Right lobe of liver (tissue), 6 donors: Measurements from ENCODE around the gene ALS2CL. TPM values are rescaled to one million over a fixed set of nuclear protein-coding genes. Genes with fewer than 3 reads are reported as not detected.
A peak's percentile ranks its signal among the peaks of the same experiment; 100 is the strongest.

Source experiments
- ATAC-seq, 4 donors: fragments of 200-7000 bp; cut with Tn5 transposase; one replicate each; pipeline ENCODE4 v1.9.1; 2020; ENCODE audit warnings: mild to moderate bottlenecking in 4 of 4, moderate library complexity in 4 of 4
- DNase-seq, 3 donors: peaks; one replicate each; pipeline ENCODE4 v3.0.0-alpha.2; 2020
- H3K27ac ChIP-seq, 3 donors: fragments of 200-600 bp; one replicate each; pipeline ENCODE4 v1.8.0; 2022
- H3K27me3 ChIP-seq, 2 donors: fragments of 200-600 bp; one replicate each; pipeline ENCODE4 v1.8.0; 2022
- H3K36me3 ChIP-seq, 4 donors: fragments of 200-600 bp; sonication (generic) in 1 of 4; one replicate each; pipeline versions ENCODE4 v1.5.1 to v1.8.0; 2017 to 2022; ENCODE audit warnings: control low read depth in 1 of 4
- H3K4me1 ChIP-seq, 4 donors: fragments of 200-600 bp; sonication (generic) in 1 of 4; one replicate each; pipeline versions ENCODE4 v1.5.1 to v1.8.0; 2017 to 2022; ENCODE audit warnings: control low read depth in 1 of 4
- H3K4me3 ChIP-seq, 3 donors: fragments of 200-600 bp; one replicate each; pipeline ENCODE4 v1.8.0; 2022
- H3K9me3 ChIP-seq, 4 donors: fragments of 200-600 bp; sonication (generic) in 1 of 4; one replicate each; pipeline versions ENCODE4 v1.5.1 to v1.8.0; 2017 to 2022; ENCODE audit warnings: control low read depth in 1 of 4
- CTCF ChIP-seq, 4 donors: fragments of 200-600 bp in 3 of 4; fragments of 450-650 bp in 1 of 4; IDR thresholded peaks; one replicate each; pipeline versions ENCODE4 v1.5.1 to v1.8.0; 2016 to 2022; ENCODE audit warnings: antibody characterized with exemption in 4 of 4, mild to moderate bottlenecking in 2 of 4
- POLR2A ChIP-seq: fragments of 450-650 bp; IDR thresholded peaks from one replicate; pipeline ENCODE4 v1.6.1; 2017; ENCODE audit warnings: antibody characterized with exemption, mild to moderate bottlenecking
- WGBS: methylation state at CpG from one replicate; pipeline ENCODE4 v1.1.6; 2018; ENCODE audit warnings: low coverage, low lambda C conversion rate; ENCODE audit not compliant: insufficient coverage; ENCODE audit errors: missing lambda C conversion rate; 5-methylcytosine and 5-hydroxymethylcytosine counted together
- intact Hi-C, 2 donors: fragments of 100-400 bp; cut with DNase I; formaldehyde crosslinking; loops; one replicate each; pipeline versions ENCODE4 v1.11.2 to v1.14.1; 2022
- total RNA-seq, 6 experiments: library from RNA; depleted of rRNA in 2 of 6; stranded (reverse); fragments of >200 nt in 2 of 6; fragmentation: NEBNext Ultra II Directional in 3 of 6; extraction: Animal tissue kit (Norgen Biotek cat#: 25700) in 3 of 6; gene quantifications; one replicate each; pipeline versions ENCODE4 v1.1.0 to v1.2.4, GENCODE V29; 2016 to 2023
- donor health status: DM: no; HTN: yes; CAD: no.
- donor health status: DM: no; HTN: no; CAD: no.
- donor health status: DM: no; HTN: no; CAD: no.
- donor health status: DM: no; HTN: yes; CAD: no.
- donor health status: DM: no; HTN: yes; CAD: no.

ALS2CL gene
- total RNA-seq, 6 experiments from 2014 or later = 12.3 to 19.1 (median 15.9) TPM

DNA sequence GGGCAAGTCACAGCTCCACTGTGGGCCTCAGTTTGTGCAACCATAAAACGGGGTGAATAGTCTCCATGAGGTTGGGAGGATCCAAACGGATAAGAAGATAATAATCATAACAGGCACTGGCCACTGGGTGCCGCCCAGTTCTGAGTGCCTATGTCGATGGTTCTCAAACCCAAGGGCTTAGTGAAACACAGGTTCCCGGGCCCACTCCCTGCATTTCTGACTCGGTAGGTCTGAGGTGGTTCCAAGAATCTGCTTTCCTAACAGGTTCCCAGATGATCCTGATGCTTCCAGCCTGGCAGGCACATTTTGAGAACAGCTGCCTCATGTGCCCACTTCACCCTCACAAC, 21.2 kb downstream of the ALS2CL start:
- TF ChIP-seq CTCF (IDR thresholded peaks at IDR 0.05) (no peak), POLR2A (no peak)
- DNase-seq = peak in 2 of 3 donors; percentile 30 to 33
- no peaks in the 10 kb centered on the region for H3K36me3 ChIP-seq

DNA sequence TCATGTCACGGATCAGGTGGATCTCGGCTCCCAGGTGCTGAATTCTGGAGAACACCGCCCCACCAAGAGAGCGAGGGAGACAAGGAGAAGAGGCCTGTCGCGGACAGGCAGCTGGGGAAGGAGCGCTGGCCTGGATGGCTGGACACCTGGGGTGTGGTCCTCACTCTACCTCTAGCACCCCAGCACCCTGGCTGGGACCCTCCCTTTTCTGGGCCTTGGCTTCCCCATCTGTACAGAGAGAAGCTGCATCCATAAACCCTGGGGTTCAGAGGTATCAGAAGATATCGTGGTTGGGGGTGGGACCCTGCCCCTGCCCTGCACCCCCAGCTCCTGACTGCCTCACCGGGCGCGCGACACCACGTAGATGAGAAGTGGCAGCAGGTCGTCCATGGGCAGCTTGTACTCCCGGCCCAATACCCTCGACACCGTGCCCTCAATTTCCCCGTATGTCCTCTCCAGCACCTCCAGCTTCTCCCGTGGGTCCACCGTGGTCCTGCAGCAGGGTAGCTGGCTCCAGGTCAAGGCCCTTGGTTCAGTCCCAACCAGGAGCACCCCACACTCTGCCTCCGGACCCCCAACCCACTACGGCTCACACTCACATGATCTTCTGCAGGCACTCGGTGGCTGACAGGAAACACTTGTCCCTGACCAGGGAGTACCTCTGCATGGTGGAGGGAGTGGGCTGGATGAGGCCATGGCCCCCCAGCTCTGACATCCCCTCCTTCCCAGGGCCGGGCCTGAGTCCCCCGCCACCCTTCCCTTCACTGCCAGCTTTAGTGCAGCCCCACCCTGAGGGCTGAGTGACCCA, 21.7 kb downstream of the ALS2CL start:
- Histone ChIP-seq H3K4me3 (no peak overlapping the region), H3K27ac (no peak overlapping the region), H3K27me3 (no peaks in the 10 kb centered on the region), H3K36me3 (no peaks in the 10 kb centered on the region), H3K4me1 (peaks cover 0 to 15% (median under 1%) of the 10 kb centered on the region in 4 donors), H3K9me3 (no peaks in the 10 kb centered on the region)
- TF ChIP-seq CTCF (IDR thresholded peaks at IDR 0.05) = no peak
- no peak for TF ChIP-seq POLR2A
- peak; percentile 13 to 43 (median 42) for DNase-seq
- WGBS = 85% methylated on average over 7 of the region's 25 CpGs
- intact Hi-C loops = no loop called here
- ATAC-seq = no peak

More for the DNA sequence above, 21.2 kb downstream of the ALS2CL start:
- Histone ChIP-seq H3K27me3 (no peaks in the 10 kb centered on the region), H3K4me1 (peaks cover 0 to 11% (median 0%) of the 10 kb centered on the region in 4 donors), H3K9me3 (no peaks in the 10 kb centered on the region), H3K27ac (no peak overlapping the region), H3K4me3 (no peak overlapping the region)
- no peak for ATAC-seq
- no CpG with 5 or more reads among the region's 6 CpGs for WGBS
- intact Hi-C loops = no loop called here

- no CpG with 5 or more reads among the region's 4 CpGs for WGBS
- H3K36me3 ChIP-seq = no peaks in the 10 kb centered on the region
- no peak for TF ChIP-seq CTCF (IDR thresholded peaks at IDR 0.05)
- TF ChIP-seq POLR2A = no peak
- DNase-seq = peak; percentile 8 to 31 (median 27)
- peaks cover 0 to 19% (median 4%) of the 10 kb centered on the region in 4 donors for H3K4me1 ChIP-seq
- H3K9me3 ChIP-seq = no peaks in the 10 kb centered on the region
- no peak for ATAC-seq
- intact Hi-C loops = no loop called here
- no peak overlapping the region for H3K27ac ChIP-seq
- no peaks in the 10 kb centered on the region for H3K27me3 ChIP-seq
- H3K4me3 ChIP-seq = no peak overlapping the region
Measured at GRCh38 chr3:46670891-46671427, 22.5 kb downstream of the ALS2CL start.

DNA sequence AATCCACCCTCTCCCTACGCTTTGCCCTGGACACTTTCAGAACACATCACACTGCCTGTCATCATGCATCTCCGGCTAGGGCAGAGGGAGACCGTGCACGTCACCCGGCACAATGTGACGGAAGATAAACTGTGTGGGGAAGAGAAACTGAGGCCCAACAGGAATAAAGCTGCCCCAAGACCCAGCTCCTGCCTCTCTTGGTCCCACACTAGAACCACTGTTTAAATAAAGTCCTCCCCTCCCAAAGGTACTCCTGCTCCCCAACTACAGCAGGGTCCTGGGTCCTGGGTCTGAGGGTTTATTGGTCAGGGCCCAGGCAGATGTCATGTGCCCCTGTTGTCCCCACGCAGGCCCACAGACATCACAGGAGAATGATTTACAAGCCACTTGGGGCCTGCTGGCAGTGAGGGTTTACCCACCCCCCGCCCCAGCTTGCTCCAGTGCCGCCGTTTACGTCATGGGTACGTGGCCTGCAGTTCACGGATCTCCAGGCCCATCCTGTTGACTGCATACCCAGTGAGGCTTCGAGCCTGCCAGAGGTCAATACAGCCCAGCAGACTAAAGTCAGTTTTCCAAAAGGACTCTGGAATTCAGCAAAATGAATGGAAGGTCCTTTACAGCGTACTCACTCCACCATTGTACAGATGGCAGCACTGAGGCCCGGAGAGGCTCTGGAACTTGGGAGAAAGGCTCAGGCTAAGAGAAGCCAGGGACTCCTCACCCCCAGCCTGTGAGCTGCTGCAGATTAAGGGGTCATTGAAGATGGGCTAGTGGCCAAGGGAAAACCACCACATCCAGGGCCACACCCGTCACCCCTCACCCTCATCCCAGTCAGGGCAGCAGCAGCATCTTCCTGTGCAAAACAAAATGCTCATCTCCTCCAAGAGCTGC, 23.2 kb downstream of the ALS2CL start:
- no peaks in the 10 kb centered on the region for H3K27me3 ChIP-seq
- H3K9me3 ChIP-seq = no peaks in the 10 kb centered on the region
- 90% methylated on average over 2 of the region's 17 CpGs for WGBS
- no peak overlapping the region for H3K27ac ChIP-seq
- no peaks in the 10 kb centered on the region for H3K36me3 ChIP-seq
- ATAC-seq = no peak
- H3K4me1 ChIP-seq = peaks cover 0 to 16% (median 4%) of the 10 kb centered on the region in 4 donors
- DNase-seq = peak; percentile 5 to 33 (median 17)
- H3K4me3 ChIP-seq = no peak overlapping the region
- intact Hi-C loops = no loop called here
- TF ChIP-seq POLR2A (no peak), CTCF (IDR thresholded peaks at IDR 0.05) (no peak)
